DMS153 treated with DMSO at 0.1 percent for 48 hours (cell line): ENCODE results near the gene DHRS7C.
"Not testable (repeated sequence)": the region's sequence is repeated elsewhere in the genome, so short reads cannot be mapped to it uniquely, and the experiment has no call there.

Experiments
- DNase-seq: peaks from one replicate; lab custom pipeline; 2025; ENCODE audit not compliant: unreplicated experiment; lab: John Stamatoyannopoulos, UW

The DHRS7C gene

DNA sequence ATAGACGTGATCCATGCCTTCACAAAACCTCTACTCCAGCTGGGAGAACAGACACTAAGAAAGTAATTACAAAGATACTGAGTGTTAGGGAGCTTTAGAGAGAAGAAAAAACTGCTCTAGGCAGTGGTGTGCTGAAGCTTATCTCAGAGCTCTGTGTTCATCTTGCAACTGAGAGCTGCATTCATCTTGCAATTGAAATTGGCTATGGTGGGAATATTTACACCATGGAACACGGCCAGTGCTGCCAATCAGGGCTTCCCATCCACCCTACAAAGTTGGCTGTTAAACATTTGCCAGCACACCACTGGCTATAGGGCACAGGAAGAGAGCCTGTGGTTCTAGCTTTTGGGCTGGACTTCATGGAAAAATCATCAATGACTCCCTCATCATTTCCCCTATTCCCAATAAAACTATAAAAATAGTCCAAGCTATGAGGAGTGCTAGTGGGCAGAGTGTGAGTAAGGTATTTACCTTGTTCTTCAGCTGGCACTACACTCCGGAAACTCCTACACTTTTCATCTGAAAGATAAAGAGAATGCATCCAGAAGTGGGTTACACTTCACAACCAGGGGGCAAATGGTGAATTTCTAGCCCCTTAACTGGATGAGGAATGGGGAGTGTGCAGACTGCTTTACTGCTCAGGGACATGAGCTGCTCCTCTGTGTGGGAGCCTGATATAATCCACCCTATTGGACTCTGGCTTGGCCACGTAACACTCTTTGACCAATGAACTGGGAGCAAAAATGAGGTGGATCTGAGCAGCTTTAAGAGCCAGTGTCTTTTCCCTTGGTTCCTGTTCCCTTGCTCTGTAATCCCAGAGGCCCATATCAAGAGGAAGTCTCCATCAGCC, 18.9 kb upstream of the DHRS7C start:
- DNase-seq = no peak

DNA sequence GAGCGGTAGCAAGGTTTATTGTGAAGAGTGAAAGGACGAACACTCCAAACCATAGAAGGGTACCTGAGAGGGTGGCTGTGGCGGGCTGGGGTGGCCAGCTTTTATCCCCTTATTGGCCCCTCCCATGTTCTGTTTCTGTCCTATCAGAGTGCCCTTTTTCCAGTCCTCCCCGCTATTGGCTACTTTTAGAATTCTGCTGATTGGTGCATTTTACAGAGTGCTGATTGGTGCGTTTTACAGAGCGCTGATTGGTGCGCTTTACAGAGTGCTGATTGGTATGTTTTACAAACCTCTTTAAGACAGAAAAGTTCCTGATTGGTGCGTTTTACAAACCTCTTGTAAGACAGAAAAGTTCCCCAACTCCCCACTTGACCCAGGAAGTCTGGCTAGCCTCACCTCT, 18.0 kb upstream of the DHRS7C start:
- no peak for DNase-seq

GRCh38 chr17:9806699-9807098, 15.3 kb upstream of the DHRS7C start:
- no peak for DNase-seq

DNA sequence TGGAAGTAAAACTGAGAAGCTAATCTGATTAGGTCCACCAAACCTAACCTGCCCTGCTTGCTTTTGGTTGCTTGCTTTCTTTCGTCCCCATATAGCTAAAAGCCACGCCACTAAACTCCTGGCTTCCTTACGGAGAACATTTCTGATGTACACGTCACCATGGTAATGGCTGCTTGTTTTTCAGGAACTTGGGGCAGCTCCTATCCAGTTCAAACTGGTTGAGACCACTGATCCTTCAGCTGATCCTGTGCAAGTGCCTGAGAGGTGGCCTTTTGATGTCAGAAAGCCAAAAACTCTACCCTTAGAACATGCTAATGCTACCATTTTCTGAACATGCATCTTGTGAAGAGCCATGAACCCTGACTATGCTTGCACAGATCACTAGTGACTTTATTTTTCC, 14.4 kb upstream of the DHRS7C start:
- DNase-seq = no peak

DNA sequence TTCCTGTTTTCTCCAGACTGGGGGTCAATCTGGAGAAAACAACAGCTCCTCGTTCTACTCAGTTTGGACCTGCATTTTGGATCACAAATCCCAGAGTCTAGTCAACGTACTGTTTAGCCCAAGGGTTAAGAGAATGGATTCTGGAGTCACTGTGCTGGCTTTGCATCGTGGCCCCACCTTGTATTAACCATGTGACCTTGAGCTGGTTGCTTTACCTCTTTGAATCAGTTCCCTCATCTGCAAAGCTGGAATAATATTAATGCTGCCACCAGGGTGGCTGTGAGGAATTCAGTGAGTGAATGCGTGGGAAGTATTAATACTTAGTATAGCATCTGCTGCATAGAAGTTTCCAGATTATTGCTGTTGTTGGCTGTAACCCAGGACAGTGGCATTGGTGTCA, 11.3 kb upstream of the DHRS7C start:
- no peak for DNase-seq

DNA sequence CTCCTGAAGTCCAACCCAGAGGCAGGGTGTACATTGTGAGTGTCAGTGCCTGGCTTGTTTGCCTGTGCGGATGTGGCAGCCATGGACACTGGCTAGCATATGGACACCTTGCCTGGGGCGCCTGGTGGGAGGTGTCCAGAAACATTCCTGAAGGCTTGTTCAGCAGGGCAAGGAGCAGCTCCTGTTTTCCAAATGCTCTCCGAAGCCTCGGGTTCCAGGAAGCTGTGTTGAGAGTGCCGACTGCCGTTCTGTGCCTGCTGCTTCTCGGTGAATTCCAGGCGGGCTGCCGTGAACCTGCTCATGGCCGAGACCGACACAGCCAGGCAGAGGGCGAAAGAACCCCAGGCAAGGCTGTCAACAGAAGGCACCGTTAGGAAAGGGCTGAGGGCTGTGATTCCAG, 10.9 kb upstream of the DHRS7C start:
- no peak for DNase-seq

- no peak for DNase-seq
These were observed 10.1 kb upstream of the DHRS7C start for GRCh38 chr17:9801505-9801904.

DNA sequence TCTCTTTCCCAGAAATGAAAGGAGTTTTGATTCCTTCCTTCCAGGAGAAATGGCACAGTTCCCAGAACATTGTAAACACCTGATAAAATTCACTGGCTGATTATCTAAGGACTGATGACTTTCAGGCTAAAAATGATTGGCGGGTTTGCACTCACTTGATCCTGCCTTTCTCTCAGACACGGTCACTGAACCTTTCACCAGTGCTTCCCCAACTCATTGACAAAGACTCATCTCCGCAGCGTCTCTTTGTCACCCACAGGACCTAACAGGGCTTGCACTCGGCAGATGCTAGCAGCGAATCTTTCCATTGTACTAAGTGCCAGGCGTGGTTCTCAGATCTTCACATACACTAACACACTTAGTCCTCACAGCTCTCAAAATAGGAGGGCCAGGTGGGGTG, 7.3 kb upstream of the DHRS7C start:
- DNase-seq = no peak

DNA sequence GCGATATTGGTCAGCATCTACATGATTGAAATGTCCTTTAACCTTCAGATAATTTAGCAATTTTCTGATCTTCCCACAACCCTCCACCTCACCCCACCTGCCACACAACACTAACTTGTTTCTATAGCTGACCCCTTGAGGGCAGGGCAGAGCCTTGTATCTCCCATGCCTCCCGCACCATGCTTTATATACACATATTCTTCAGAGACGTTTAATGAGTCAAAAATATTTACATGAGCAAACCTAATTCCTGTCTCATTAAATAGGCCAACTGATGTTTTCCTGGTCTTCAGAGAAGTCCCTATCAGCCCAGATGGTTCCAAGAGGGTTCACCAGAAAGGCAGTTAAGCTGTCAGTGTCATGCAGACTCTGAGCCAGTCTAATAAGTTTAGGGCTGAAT, 6.6 kb upstream of the DHRS7C start:
- DNase-seq = no peak

DNA sequence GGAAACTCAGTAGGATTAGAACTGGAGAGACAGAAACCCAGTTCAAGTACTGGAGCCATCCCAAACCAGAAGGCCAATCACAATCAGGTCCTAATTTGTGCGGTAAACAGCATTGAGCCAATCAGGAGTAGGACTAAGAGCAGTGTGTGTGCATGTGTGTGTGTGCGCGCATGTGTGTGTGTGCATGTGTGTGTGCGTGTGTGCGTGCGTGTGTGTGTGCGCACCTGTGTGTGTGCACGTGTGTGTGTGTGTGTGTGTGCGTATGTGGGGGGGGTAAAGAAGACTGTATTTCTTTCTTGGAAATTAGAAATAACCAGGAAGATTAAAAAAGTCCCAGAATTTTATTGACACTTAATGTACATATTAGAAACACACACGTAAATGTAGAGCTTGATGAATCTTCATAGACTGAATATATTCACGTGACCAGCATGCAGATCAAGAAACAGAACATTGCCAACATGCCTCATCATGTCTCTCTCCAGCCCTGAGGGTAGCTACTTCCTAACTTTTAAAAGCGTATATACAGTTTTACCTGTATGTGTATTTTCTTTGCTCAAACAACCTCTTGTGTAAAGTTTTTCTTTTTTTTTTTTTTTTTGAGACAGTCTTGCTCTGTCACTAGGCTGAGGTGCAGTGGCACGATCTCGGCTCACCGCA, 919 bp upstream of the DHRS7C start:
- no peak for DNase-seq

DNA sequence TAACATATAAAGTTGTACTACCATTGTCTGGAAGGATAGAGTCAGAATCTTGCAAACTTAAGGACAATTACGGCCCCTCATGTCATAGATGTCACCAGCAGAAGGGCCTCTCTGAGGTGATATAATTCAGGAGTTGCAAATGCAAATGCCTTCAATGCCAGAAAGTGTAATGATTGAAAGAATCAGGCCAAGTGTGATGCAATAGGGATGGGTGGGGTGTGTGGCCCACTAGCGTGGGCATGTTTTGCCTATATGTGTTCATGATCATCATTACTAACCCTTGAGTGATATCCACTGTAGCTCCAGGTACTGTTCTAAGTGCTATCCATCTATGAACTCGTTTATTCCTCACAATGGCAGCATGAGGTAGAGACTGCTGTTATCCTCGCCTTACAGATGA, 1.1 kb downstream of the DHRS7C start:
- no peak for DNase-seq

DNA sequence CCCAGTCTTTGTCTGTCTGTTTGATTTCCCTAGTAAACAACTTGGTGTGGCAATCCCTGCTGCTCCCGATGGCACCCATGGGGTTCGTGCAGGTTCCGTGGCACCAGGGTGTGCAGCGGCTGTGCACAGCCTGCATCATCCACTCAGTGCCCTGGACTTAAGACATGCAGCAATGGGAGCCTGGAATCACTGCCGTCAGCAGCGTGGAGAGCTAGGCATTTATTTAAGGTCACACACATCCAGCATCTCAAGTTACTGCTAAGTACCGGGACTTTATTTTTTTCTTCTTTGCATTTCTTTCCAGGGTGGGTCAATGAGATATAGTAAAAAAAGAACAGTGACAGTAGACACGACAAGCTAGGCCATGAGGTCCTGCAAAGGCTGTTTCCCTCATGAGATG, 2.8 kb downstream of the DHRS7C start:
- DNase-seq = no peak

GRCh38 chr17:9784544-9784943, 6.8 kb downstream of the DHRS7C start:
- DNase-seq = no peak

DNA sequence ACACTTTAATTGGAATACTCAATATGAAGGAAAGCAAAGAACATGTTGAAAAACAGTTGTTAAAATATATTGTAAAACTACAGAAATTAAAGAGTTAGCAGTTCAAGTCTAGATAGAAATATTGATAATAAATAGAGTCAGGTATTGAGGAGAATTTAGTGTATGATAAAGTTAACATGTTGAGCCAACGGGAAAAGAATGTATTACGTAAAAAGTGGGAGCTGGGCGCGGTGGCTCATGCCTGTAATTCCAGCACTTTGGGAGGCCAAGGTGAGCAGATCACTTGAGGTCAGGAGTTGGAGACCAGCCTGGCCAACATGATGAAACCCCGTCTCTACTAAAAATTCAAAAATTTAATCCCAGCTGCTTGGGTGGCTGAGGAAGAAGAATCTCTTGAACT, 7.9 kb downstream of the DHRS7C start:
- DNase-seq = not testable (repeated sequence)

GRCh38 chr17:9783050-9783449, 8.3 kb downstream of the DHRS7C start:
- DNase-seq = no peak

DNA sequence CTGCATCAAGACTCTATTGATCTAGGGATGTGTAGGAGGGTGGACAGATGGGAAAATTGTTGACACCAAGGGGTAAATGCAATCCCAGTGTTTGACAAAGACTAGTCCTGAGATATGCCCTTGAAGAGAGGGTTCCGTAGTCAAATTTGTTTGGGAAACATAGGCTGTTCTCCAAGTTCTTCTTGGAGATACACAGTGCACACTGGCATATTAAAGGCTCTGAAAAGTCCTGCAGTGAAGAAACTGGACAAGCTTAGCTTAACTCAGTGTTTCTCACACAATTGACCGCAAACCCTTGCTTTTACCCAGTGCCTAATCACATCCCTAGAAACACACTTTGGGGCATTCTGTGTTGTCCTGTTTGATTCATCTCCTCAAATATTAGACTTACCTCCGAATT, 10.8 kb downstream of the DHRS7C start:
- DNase-seq = no peak

DNA sequence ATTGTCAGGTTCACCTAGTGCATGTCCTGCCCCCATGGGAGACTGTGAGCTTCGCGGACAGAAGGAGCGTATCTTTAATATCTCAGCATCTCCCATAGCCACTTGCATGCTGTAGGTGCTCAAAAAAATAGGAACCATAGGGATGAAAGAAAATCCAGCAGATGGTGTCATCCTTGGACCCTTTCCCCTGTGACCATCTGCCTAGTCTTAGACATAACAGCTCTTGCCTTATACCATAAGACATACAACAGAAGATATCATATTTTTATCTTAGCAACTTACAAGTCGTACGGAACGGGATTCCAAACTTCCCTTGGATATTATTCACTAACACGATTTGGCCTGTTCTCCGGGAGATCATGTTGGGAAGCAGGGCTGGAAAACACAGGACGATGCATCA, 14.5 kb downstream of the DHRS7C start:
- no peak for DNase-seq

DNA sequence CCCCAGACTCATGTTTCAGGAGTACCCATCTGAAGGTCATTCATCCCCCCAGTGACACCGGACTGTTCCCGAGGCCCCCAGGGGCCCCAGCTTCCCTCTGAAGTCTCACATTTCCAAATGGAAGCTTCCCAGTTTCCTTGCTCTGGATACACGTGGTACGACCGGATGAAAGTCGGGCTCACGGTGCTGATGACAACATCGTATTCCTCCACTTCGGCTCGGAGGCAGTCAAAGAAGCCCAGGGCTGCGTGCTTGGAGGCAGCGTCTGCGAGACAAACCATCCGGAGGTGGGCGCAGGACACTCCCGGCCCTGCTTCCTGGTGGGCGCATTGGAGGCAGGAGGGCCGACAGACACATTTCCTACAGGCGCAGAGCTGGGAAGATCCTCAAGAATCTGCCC, 18.7 kb downstream of the DHRS7C start:
- DNase-seq = no peak

GRCh38 chr17:9771465-9771864, 19.9 kb downstream of the DHRS7C start:
- DNase-seq = no peak

GRCh38 chr17:9769036-9769695, 22.2 kb downstream of the DHRS7C start:
- no peak for DNase-seq

DNA sequence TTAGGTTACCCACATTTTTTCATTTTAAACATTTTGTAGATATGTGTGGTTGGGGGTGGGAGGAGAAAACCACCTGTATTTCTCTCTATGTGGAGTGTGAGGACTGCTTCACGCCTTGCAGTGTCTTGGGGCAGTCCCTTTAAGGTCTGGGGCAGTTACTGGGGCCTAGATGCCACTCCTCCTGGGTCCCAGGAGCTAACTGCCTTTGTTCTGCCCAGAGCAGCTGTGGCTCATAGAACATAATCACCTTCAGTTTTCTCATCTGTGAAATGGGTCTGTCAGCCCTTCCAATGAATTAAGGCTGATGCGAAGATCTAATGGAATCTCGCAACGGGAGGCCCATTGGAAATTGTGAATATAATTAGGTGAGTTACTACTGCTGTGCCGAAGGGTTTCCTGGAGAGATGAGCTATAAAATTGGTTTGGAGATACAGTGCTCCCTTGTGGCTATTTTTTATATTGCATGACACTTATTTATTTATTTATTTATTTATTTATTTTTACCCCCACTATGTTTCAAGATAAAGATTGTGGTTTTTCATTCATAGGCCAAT, 22.9 kb downstream of the DHRS7C start:
- DNase-seq = no peak

DNA sequence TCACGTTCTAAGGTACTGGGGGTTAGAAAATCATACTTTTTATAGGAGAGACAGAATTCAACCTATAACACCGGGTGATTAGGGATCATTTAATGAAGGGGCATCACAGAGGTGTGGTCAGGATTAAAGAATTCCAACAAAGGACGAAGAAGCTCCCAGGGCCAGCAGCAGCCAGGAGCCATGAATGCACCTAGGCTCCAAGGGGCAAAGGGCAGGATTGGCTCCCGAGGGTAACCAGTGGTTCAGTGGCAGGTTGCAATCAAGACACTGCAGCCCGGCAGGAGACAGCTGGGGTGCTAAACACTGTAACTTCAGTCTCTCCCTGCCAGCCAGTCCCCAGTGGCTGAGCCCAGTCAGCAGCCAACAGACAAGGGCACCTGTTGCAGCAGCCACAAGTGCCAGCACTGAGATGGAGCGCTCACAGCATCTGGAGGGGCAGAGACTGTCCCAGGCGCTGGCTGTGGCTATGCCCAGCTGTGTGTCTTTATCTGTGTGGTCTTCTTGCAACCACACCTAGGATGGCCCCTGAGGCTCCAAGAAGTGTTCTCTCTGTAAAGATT, 23.9 kb downstream of the DHRS7C start:
- no peak for DNase-seq
